NCI-H82 treated with DMSO at 0.1 percent for 48 hours (cell line): ENCODE results near the gene NOD2.

Source experiments
- DNase-seq: peaks from one replicate; lab custom pipeline; 2025; ENCODE audit not compliant: unreplicated experiment; lab: John Stamatoyannopoulos, UW

NOD2 gene

GRCh38 chr16:50778284-50779163 lies 85.1 kb downstream of the NOD2 start:
- DNase-seq, result no peak

- no peak for DNase-seq
These were observed 87.6 kb downstream of the NOD2 start for GRCh38 chr16:50781043-50781442.

- DNase-seq, result no peak
These were observed 88.1 kb downstream of the NOD2 start for GRCh38 chr16:50781518-50781917.
